GM15510 (cell line): ENCODE data around the gene MAML3.

Source experiments
- POLR2A ChIP-seq: IDR thresholded peaks from 3 replicates; pipeline ENCODE4 v1.6.1; 2011; ENCODE audit warnings: borderline replicate concordance; ENCODE audit not compliant: insufficient read length; ENCODE audit errors: extremely low read depth

Gene MAML3

GRCh38 chr4:139782926-139783522, 371.0 kb downstream of the MAML3 start:
- no peak for TF ChIP-seq POLR2A

GRCh38 chr4:139781066-139781465, 372.9 kb downstream of the MAML3 start:
- no peak for TF ChIP-seq POLR2A

GRCh38 chr4:139779691-139780090, 374.3 kb downstream of the MAML3 start:
- no peak for TF ChIP-seq POLR2A

GRCh38 chr4:139777757-139778156, 376.2 kb downstream of the MAML3 start:
- no peak for TF ChIP-seq POLR2A

GRCh38 chr4:139776235-139776634, 377.7 kb downstream of the MAML3 start:
- TF ChIP-seq POLR2A = no peak

GRCh38 chr4:139774759-139775487, 379.1 kb downstream of the MAML3 start:
- TF ChIP-seq POLR2A = no peak

- TF ChIP-seq POLR2A = no peak
Measured at GRCh38 chr4:139773560-139774318, 380.2 kb downstream of the MAML3 start.

- no peak for TF ChIP-seq POLR2A
Measured at GRCh38 chr4:139770361-139770760, 383.6 kb downstream of the MAML3 start.

GRCh38 chr4:139769364-139769763, 384.6 kb downstream of the MAML3 start:
- no peak for TF ChIP-seq POLR2A

- TF ChIP-seq POLR2A = no peak
Measured at GRCh38 chr4:139768896-139769295, 385.1 kb downstream of the MAML3 start.

GRCh38 chr4:139768366-139768765, 385.6 kb downstream of the MAML3 start:
- TF ChIP-seq POLR2A = no peak

GRCh38 chr4:139767585-139767984, 386.4 kb downstream of the MAML3 start:
- no peak for TF ChIP-seq POLR2A

GRCh38 chr4:139767168-139767567, 386.8 kb downstream of the MAML3 start:
- TF ChIP-seq POLR2A = no peak

- TF ChIP-seq POLR2A = no peak
Measured at GRCh38 chr4:139764686-139765310, 389.2 kb downstream of the MAML3 start.

GRCh38 chr4:139764182-139764581, 389.8 kb downstream of the MAML3 start:
- no peak for TF ChIP-seq POLR2A
